CD14-positive monocyte (primary cell): ENCODE measurements around the gene LRRC75B. TPM values are rescaled to one million over a fixed set of nuclear protein-coding genes. Genes with fewer than 3 reads are reported as not detected.
A peak's percentile ranks its signal among the peaks of the same experiment; 100 is the strongest.

Experiments used
- DNase-seq, 3 donors: peaks; one replicate each; pipeline ENCODE4 v3.0.0-alpha.2; 2011 to 2022
- H2AFZ ChIP-seq: 2 replicates; pipeline ENCODE4 v1.6.0; 2012; ENCODE audit warnings: mild to moderate bottlenecking, low read depth, low read length, inconsistent platforms; ENCODE audit not compliant: insufficient read depth, poor library complexity, severe bottlenecking
- H3K27ac ChIP-seq, 2 donors: 1 replicate in 1 of 2; 2 replicates in 1 of 2; pipeline ENCODE4 v1.5.1; 2012 to 2013; ENCODE audit warnings: low read length in 2 of 2, control low read depth in 1 of 2, inconsistent platforms in 1 of 2, low read depth in 1 of 2, mild to moderate bottlenecking in 1 of 2
- H3K27me3 ChIP-seq, 2 donors: one replicate each; pipeline versions ENCODE4 v1.6.0 to v1.6.1; 2011 to 2013; ENCODE audit warnings: low read length in 2 of 2; ENCODE audit not compliant: control insufficient read depth in 2 of 2, insufficient read depth in 2 of 2
- H3K36me3 ChIP-seq, 2 donors: replicated peaks in 1 of 2; 1 replicate in 1 of 2; 2 replicates in 1 of 2; pipeline versions ENCODE4 v1.5.1 to v1.6.1; 2012 to 2013; ENCODE audit warnings: low read length in 2 of 2, control low read depth in 1 of 2, inconsistent platforms in 1 of 2, mild to moderate bottlenecking in 1 of 2; ENCODE audit not compliant: insufficient read depth in 2 of 2, control insufficient read depth in 1 of 2
- H3K4me1 ChIP-seq, 2 donors: 1 replicate in 1 of 2; 2 replicates in 1 of 2; pipeline versions ENCODE4 v1.5.1 to v1.6.1; 2012 to 2013; ENCODE audit warnings: low read length in 2 of 2, control low read depth in 1 of 2, inconsistent platforms in 1 of 2, mild to moderate bottlenecking in 1 of 2, moderate library complexity in 1 of 2; ENCODE audit not compliant: insufficient read depth in 2 of 2, control insufficient read depth in 1 of 2
- H3K4me2 ChIP-seq: replicated peaks from 2 replicates; pipeline ENCODE3; 2012; ENCODE audit warnings: low read length, moderate library complexity, mild to moderate bottlenecking; ENCODE audit not compliant: poor library complexity, severe bottlenecking; ENCODE audit errors: extremely low read depth
- H3K4me3 ChIP-seq, 3 experiments: fragments of 200-600 bp in 1 of 3; sonication (generic) in 1 of 3; replicated peaks in 1 of 3; 1 replicate in 2 of 3; 2 replicates in 1 of 3; pipeline ENCODE4 v1.5.1; 2011 to 2013; ENCODE audit warnings: low read length in 3 of 3, mild to moderate bottlenecking in 3 of 3, control low read depth in 2 of 3, low read depth in 2 of 3, inconsistent platforms in 1 of 3, moderate library complexity in 1 of 3
- H3K79me2 ChIP-seq: 2 replicates; pipeline ENCODE4 v1.6.0; 2012; ENCODE audit warnings: mild to moderate bottlenecking, control low read depth, inconsistent platforms, low read length, moderate library complexity; ENCODE audit not compliant: insufficient read depth
- H3K9ac ChIP-seq: 2 replicates; pipeline ENCODE4 v1.6.0; 2017; ENCODE audit warnings: low read length, mild to moderate bottlenecking; ENCODE audit not compliant: insufficient read depth, poor library complexity, severe bottlenecking
- H3K9me3 ChIP-seq, 2 donors: replicated peaks in 1 of 2; 1 replicate in 1 of 2; 2 replicates in 1 of 2; pipeline versions ENCODE4 v1.5.1 to v1.6.1; 2012 to 2013; ENCODE audit warnings: low read length in 2 of 2, control low read depth in 1 of 2; ENCODE audit not compliant: control insufficient read depth in 1 of 2, insufficient read depth in 1 of 2
- H4K20me1 ChIP-seq: 2 replicates; pipeline ENCODE4 v1.6.0; 2012; ENCODE audit warnings: mild to moderate bottlenecking, low read length, control low read depth, moderate library complexity; ENCODE audit not compliant: insufficient read depth
- H3K27ac Mint-ChIP-seq, 7 donors: one replicate each; pipeline ENCODE4 v1.8.0; 2020; ENCODE audit warnings: mild to moderate bottlenecking in 7 of 7, mixed read lengths in 7 of 7, moderate library complexity in 6 of 7, inconsistent platforms in 2 of 7
- H3K27me3 Mint-ChIP-seq, 3 donors: one replicate each; pipeline ENCODE4 v1.8.0; 2021 to 2022; ENCODE audit warnings: low read depth in 3 of 3, mild to moderate bottlenecking in 3 of 3, mixed read lengths in 3 of 3, moderate library complexity in 3 of 3, inconsistent platforms in 1 of 3
- H3K36me3 Mint-ChIP-seq, 2 donors: one replicate each; pipeline ENCODE4 v1.8.0; 2020; ENCODE audit warnings: mixed read lengths in 2 of 2, inconsistent platforms in 1 of 2, mild to moderate bottlenecking in 1 of 2
- H3K4me1 Mint-ChIP-seq: one replicate; pipeline ENCODE4 v1.8.0; 2020; ENCODE audit warnings: mild to moderate bottlenecking, mixed read lengths
- H3K4me3 Mint-ChIP-seq, 2 donors: one replicate each; pipeline ENCODE4 v1.8.0; 2020; ENCODE audit warnings: mild to moderate bottlenecking in 2 of 2, mixed read lengths in 2 of 2, moderate library complexity in 1 of 2
- H3K9me3 Mint-ChIP-seq, 7 donors: one replicate each; pipeline ENCODE4 v1.8.0; 2020 to 2022; ENCODE audit warnings: mixed read lengths in 7 of 7, mild to moderate bottlenecking in 6 of 7, moderate library complexity in 6 of 7, inconsistent platforms in 2 of 7
- CTCF ChIP-seq: fragments of 200-600 bp; IDR thresholded peaks from one replicate; pipeline ENCODE4 v1.8.0; 2022; ENCODE audit warnings: antibody characterized with exemption, mild to moderate bottlenecking
- WGBS: methylation state at CpG from one replicate; pipeline ENCODE4 v1.1.5; 2013; ENCODE audit warnings: missing lambda C conversion rate; ENCODE audit not compliant: insufficient coverage; 5-methylcytosine and 5-hydroxymethylcytosine counted together
- intact Hi-C, 2 donors: fragments of 100-400 bp; cut with micrococcal nuclease; formaldehyde crosslinking; loops; one replicate each; pipeline versions ENCODE4 v1.15.0 to v1.15.1; 2023
- polyA plus RNA-seq, 3 donors: library from polyadenylated mRNA; depleted of rRNA in 1 of 3; unstranded in 2 of 3; stranded (reverse) in 1 of 3; fragments of 300-500 nt in 2 of 3; fragments of >200 nt in 1 of 3; fragmentation: Illumina TruSeq in 2 of 3; gene quantifications; 1 replicate in 2 of 3; 2 replicates in 1 of 3; pipeline ENCODE4 v1.2.3, GENCODE V29; 2012 to 2021

Gene LRRC75B
- polyA plus RNA-seq, 3 donors: 0.20 to 5.2 (median 0.53) TPM

GRCh38 chr22:24550902-24551435 lies 41.9 kb downstream of the LRRC75B start:
- H3K9ac ChIP-seq: peak overlapping the region; percentile 30
- Mint-ChIP-seq H3K27ac (peak overlapping the region; percentile 74 to 99 (median 92)), H3K4me1 (peaks cover 46% of the 10 kb centered on the region), H3K4me3 (peak overlapping the region in 1 of 2 donors; percentile 32), H3K9me3 (no peaks in the 10 kb centered on the region), H3K36me3 (peaks cover 48 to 60% of the 10 kb centered on the region in 2 donors), H3K27me3 (peaks cover 2 to 3% (median 2%) of the 10 kb centered on the region in 3 donors)
- no peak overlapping the region for H2AFZ ChIP-seq
- no peak overlapping the region for H3K4me3 ChIP-seq
- no peak for DNase-seq
- peaks cover 75% of the 10 kb centered on the region for H3K79me2 ChIP-seq
- H4K20me1 ChIP-seq: peaks cover 66% of the 10 kb centered on the region
- H3K27ac ChIP-seq: peak overlapping the region; percentile 64 to 73
- H3K9me3 ChIP-seq: no peaks in the 10 kb centered on the region
- H3K36me3 ChIP-seq: peaks cover 32 to 49% of the 10 kb centered on the region in 2 donors
- intact Hi-C loops: no loop called here
- H3K4me1 ChIP-seq: peaks cover 34 to 43% of the 10 kb centered on the region in 2 donors
- H3K4me2 ChIP-seq: no peak overlapping the region
- 60% methylated on average over 5 of the region's 6 CpGs for WGBS
- H3K27me3 ChIP-seq: no peaks in the 10 kb centered on the region
- no peak for TF ChIP-seq CTCF

GRCh38 chr22:24550028-24550901 lies 42.6 kb downstream of the LRRC75B start:
- TF ChIP-seq CTCF: no peak
- Mint-ChIP-seq H3K9me3 (no peaks in the 10 kb centered on the region), H3K4me3 (peak overlapping the region; percentile 26 to 32), H3K27ac (peak overlapping the region; percentile 74 to 99 (median 92)), H3K4me1 (peaks cover 45% of the 10 kb centered on the region), H3K36me3 (peaks cover 49 to 67% of the 10 kb centered on the region in 2 donors), H3K27me3 (peaks cover under 1 to 3% (median 2%) of the 10 kb centered on the region in 3 donors)
- Histone ChIP-seq H3K4me1 (peaks cover 34 to 39% of the 10 kb centered on the region in 2 donors), H3K9ac (peak overlapping the region; percentile 23), H2AFZ (no peak overlapping the region), H4K20me1 (peaks cover 66% of the 10 kb centered on the region), H3K27ac (peak overlapping the region; percentile 64 to 73), H3K9me3 (no peaks in the 10 kb centered on the region), H3K27me3 (no peaks in the 10 kb centered on the region), H3K79me2 (peaks cover 73% of the 10 kb centered on the region), H3K4me3 (no peak overlapping the region), H3K4me2 (no peak overlapping the region), H3K36me3 (peaks cover 34 to 56% of the 10 kb centered on the region in 2 donors)
- intact Hi-C loops: no loop called here
- WGBS: 71% methylated on average over 4 of the region's 8 CpGs
- DNase-seq: peak; percentile 70 to 85 (median 76)
